GM12872 (cell line): ENCODE results near the gene CRY2.

ENCODE experiments used
- TF ChIP-seq, protein P1 (sequence below): IDR thresholded peaks from 3 replicates; pipeline ENCODE4 v1.5.1; 2011; ENCODE audit warnings: low read depth, mild to moderate bottlenecking, low read length, moderate library complexity; ENCODE audit not compliant: insufficient read depth

The CRY2 gene

GRCh38 chr11:45809456-45810395, 37.5 kb upstream of the CRY2 start:
- TF ChIP-seq, protein P1, sequence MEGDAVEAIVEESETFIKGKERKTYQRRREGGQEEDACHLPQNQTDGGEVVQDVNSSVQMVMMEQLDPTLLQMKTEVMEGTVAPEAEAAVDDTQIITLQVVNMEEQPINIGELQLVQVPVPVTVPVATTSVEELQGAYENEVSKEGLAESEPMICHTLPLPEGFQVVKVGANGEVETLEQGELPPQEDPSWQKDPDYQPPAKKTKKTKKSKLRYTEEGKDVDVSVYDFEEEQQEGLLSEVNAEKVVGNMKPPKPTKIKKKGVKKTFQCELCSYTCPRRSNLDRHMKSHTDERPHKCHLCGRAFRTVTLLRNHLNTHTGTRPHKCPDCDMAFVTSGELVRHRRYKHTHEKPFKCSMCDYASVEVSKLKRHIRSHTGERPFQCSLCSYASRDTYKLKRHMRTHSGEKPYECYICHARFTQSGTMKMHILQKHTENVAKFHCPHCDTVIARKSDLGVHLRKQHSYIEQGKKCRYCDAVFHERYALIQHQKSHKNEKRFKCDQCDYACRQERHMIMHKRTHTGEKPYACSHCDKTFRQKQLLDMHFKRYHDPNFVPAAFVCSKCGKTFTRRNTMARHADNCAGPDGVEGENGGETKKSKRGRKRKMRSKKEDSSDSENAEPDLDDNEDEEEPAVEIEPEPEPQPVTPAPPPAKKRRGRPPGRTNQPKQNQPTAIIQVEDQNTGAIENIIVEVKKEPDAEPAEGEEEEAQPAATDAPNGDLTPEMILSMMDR, result no peak

DNA sequence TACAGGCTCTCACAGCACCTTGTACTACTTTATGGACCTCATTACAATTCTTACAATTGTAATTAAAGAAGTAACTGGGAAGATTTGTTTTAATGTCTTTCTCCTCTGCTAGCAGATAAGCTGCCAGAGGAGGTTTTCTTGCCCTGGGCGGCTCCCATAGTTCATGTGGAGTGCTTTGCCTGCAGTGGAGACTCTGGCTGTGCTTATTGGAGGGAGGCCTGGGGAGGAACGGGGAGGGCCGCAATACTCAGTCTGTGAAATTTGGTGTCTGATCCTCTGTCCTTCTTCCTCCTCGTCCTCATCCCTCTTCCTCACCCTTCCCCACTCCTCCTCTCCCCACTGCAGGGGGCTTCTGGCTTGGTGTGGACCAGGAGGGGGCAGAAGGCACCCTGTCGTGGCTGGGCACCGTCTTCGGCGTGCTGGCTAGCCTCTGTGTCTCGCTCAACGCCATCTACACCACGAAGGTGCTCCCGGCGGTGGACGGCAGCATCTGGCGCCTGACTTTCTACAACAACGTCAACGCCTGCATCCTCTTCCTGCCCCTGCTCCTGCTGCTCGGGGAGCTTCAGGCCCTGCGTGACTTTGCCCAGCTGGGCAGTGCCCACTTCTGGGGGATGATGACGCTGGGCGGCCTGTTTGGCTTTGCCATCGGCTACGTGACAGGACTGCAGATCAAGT, 36.7 kb upstream of the CRY2 start:
- TF ChIP-seq, protein P1, result no peak

GRCh38 chr11:45811109-45811435, 36.2 kb upstream of the CRY2 start:
- TF ChIP-seq, protein P1, result no peak

DNA sequence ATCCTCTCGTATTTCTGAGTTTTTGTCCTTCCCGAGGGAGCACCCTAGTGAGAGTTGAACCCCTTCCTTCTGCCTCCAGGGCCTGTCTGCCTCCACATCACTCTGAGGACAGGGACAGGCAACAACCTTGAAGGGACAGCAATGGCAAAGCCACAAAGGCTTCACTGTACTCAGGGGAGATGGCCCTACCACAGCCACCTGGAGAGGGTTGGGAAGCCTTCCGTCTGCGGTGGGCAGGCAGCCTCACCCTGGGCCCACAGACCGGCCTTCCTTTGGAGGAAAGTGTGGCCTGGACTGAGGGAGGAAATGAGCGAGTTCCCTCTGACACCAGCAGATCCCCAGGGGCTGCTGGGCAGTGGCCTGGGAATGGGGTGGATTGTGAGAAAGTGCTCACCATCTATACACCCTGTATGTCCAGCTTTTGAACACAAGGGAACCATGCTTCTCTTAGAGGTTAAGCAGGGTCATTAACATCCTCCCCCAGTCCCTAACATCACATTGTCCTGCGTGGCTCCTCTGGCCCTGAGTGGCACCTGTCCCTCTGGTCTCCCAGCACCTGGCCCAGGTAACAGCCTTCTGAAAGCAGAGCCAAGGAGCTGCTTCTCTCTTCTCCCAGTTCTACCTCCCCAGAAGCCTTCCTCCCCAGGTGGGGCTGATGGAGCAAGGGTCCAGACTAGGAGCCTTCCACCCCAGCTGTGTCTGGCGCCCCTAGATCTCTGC, 35.5 kb upstream of the CRY2 start:
- TF ChIP-seq, protein P1, result no peak

DNA sequence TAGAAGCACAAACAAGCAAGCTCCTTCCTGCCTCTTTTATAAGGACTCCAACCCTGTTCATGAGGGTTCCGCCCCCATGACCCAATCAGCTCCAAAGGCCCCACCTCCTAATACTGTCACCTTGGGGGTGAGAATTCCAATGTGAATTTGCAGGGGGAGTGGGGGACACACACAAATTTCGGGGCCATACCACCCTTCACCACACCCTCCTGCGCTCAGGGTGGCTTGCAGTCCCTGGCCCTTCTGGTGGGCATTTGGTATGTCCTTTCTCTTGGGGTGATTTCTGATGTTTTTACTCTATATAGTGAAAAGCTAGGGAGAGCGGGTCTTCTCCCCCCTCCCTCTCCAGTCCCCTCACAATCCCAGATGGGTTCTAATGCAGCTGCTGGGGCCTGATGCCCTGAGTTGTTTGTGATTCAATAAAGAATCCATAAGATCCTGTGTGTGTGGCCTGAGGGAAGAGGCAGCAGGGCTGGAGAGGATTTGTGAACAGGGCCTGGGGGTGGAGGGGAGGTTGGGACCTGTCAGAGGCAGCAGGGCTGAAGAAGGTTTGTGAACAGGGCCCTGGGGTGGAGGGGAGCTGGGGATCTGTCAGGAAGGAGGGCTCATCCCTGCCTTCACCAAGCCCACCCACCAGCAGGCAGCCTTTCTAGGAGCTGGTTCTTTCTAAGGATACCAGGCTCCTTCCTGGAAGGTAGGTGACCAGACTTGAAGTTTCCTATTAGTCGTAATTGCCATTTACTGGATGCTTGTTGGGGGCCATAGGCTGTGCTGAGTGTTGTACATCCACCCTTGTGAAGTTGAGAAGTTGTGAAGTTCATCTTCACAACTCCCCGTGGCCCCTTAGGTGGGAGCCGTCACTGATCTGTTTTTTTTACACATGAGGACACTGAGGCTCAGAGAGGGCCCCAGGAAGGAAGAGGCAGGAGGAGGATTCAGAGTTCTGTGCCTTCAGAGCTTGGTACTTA, 34.4 kb upstream of the CRY2 start:
- TF ChIP-seq, protein P1, result no peak

DNA sequence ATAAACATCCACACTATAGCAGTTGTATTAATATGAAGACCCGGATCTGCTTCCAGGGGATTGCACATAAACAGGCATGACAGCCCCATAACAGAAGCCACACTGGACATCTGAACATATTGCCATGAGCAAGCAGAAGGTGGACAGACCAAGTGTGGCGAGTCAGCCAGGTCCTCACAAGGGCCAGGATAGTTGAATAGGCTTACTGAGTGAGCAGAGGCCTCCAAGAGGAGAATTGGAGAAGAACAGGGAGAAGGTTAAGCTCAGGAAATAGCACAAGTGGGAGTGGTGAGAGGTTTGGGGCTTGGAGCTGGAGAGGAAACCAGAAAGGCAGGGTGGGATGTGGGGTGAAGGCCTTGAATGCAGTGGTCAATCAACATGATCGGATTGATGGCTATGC, 31.5 kb upstream of the CRY2 start:
- TF ChIP-seq, protein P1, result no peak
